D721Med (cell line): ENCODE measurements around the gene MC1R.

Source experiments
- DNase-seq: peaks from one replicate; pipeline ENCODE4 v3.0.0; 2011; ENCODE audit warnings: low spot score; ENCODE audit not compliant: insufficient read length
- FAIRE-seq: peaks from 2 replicates; lab custom pipeline; 2011; peaks lifted over from hg19 to GRCh38; lab: Jason Lieb, UNC
- CTCF ChIP-seq: IDR thresholded peaks from 2 replicates; pipeline ENCODE4 v1.5.1; 2012; ENCODE audit warnings: mild to moderate bottlenecking, control low read depth; ENCODE audit not compliant: insufficient read depth; ENCODE audit errors: missing control alignments

Gene MC1R

GRCh38 chr16:89898201-89898967 lies 20.3 kb upstream of the MC1R start:
- no peak for TF ChIP-seq CTCF
- no peak for FAIRE-seq
- DNase-seq = no peak

GRCh38 chr16:89899879-89900481 lies 18.7 kb upstream of the MC1R start:
- no peak for TF ChIP-seq CTCF
- FAIRE-seq (no peak), DNase-seq (no peak)

GRCh38 chr16:89900885-89901284 lies 17.8 kb upstream of the MC1R start:
- DNase-seq (no peak), FAIRE-seq (no peak)

GRCh38 chr16:89902980-89903379 lies 15.7 kb upstream of the MC1R start:
- FAIRE-seq = no peak
- no peak for DNase-seq
- TF ChIP-seq CTCF = no peak

More at GRCh38 chr16:89900885-89901284, 17.8 kb upstream of the MC1R start:
- no peak for TF ChIP-seq CTCF

- no peak for TF ChIP-seq CTCF
- FAIRE-seq (no peak), DNase-seq (no peak)
Measured at GRCh38 chr16:89903908-89904515, 14.7 kb upstream of the MC1R start.

GRCh38 chr16:89904606-89905510 lies 13.8 kb upstream of the MC1R start:
- FAIRE-seq (no peak), DNase-seq (no peak)
- TF ChIP-seq CTCF = no peak
